NCI-H146 treated with DMSO at 0.1 percent for 48 hours (cell line): ENCODE measurements around the gene PALLD.
"Not testable (repeated sequence)": the region's sequence is repeated elsewhere in the genome, so short reads cannot be mapped to it uniquely, and the experiment has no call there.

Source experiments
- DNase-seq: peaks from one replicate; lab custom pipeline; 2025; ENCODE audit not compliant: unreplicated experiment; lab: John Stamatoyannopoulos, UW

Gene PALLD

GRCh38 chr4:168930413-168931196 is 433.8 kb downstream of the PALLD start:
- no peak for DNase-seq

GRCh38 chr4:168931215-168931650 is 434.4 kb downstream of the PALLD start:
- no peak for DNase-seq

DNA sequence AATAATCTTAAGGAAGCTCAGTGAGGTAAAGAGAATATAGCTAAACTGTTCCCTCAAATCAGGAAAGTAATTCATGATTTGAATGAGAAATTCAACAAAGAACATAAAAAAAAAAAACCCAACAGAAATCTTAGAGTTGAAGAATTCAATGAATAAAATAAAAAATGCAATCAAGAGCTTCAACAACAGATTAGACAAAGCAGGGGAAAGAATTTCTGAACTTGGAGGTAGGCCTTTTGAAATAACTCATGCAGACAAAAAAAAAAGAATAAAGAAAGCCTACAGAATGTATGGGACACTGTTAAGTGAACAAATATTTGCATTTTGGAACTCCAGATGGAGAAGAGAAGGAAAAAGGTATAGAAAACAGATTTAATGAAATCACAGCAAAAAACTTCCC is 435.3 kb downstream of the PALLD start:
- no peak for DNase-seq

DNA sequence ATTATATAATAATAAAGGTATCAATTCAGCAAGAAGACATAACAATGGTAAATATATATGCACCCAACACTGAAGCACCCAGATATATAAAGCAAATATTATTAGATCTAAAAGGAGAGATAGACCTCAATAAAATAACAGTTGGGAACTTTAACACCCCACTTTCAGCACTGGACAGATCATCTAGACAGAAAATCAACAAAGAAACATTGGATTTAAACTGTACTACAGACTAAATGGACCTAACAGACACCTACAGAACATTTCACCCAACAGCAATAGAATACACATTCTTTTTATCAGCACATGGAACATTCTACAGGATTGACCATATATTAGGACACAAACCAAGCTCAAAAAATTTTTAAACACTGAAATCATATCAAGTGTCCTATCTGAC is 436.6 kb downstream of the PALLD start:
- no peak for DNase-seq

- DNase-seq = not testable (repeated sequence)
Measured at GRCh38 chr4:168937473-168937872, 440.6 kb downstream of the PALLD start.

DNA sequence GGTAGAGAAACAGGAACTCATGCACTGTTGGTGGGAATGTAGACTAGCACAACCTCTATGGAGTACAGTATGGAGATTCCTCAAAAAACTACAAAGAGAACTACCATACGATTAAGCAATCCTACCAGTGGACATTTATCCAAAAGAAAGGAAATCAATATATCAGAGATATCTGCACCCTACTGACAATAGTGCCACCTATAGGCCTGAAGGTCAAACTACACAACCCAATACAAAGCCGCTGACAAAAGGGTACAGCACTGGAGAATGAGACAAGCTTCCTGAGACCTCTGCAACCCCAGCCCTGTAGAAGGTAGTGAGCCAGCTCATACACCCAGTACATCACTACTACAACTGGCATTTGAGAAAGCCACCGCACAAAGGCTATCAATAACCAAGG is 446.1 kb downstream of the PALLD start:
- no peak for DNase-seq

- DNase-seq = no peak
Measured at GRCh38 chr4:168945291-168945690, 448.4 kb downstream of the PALLD start.

- not testable (repeated sequence) for DNase-seq
Measured at GRCh38 chr4:168952821-168953246, 456.0 kb downstream of the PALLD start.

DNA sequence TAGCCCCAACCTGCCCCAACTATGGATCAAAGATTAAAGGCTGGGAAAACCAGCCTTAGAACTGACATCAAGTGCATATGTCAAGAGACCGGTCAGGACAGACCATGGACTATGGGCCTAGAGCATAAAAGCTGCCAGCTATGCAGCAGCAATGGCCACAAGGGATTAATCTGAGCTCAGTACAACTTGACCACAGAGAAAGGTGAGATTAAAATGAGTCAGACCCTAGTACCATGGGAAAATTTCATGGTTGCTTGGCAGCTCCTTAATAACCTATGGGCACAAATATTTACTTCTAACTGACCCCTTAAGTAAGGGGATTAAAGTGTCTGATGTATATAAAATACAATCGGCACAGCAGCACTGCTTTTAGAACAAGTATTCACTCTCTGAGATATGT is 458.8 kb downstream of the PALLD start:
- no peak for DNase-seq

DNA sequence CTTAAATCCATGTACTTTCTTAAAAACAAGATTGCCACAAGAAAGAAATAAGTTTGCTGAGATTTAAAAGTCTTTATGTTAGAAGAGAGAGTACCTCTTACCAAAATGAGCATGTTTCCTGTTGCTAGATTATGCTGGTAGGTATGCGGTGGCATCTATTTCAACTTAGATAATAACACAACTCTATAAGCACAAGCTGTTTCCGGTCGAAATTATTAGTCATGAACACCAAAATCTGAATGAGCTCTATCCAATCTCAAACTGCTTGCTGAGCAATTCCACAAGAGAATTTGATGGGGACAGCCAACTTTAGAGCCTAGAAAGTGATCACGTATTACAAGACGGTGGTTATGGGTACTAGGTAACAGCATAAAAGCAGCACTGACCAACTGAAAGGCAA is 463.9 kb downstream of the PALLD start:
- no peak for DNase-seq

- no peak for DNase-seq
Measured at GRCh38 chr4:168972596-168972995, 475.7 kb downstream of the PALLD start.
